ENCODE data around the gene SYCP3.
"Not testable (repeated sequence)": the region's sequence is repeated elsewhere in the genome, so short reads cannot be mapped to it uniquely, and the experiment has no call there.

- not testable (repeated sequence) for TF ChIP-seq EZH2 (IDR thresholded peaks at IDR 0.05; ENCODE audit: low read length, missing control alignments); CTCF (conservative IDR thresholded peaks at IDR 0.05 in 1 of 2, IDR thresholded peaks at IDR 0.05 in 1 of 2; ENCODE audit: low read depth in 1 of 2, low read length in 2 of 2)
Observed at GRCh38 chr12:101734482-101734881, 4.8 kb downstream of the SYCP3 start.
